Osteocyte (in vitro differentiated cells): Measurements from ENCODE around the gene AFF3. TPM values are rescaled to one million over a fixed set of nuclear protein-coding genes. Genes with fewer than 3 reads are reported as not detected.

Experiments
- DNase-seq: peaks from one replicate; pipeline ENCODE4 v3.0.0; 2021; ENCODE audit warnings: mixed read lengths; ENCODE audit not compliant: unreplicated experiment; ENCODE audit errors: extremely low spot score
- H3K27ac Mint-ChIP-seq: one replicate; pipeline ENCODE4 v1.8.0; 2021; ENCODE audit warnings: mild to moderate bottlenecking, mixed read lengths; ENCODE audit not compliant: unreplicated experiment
- H3K27me3 Mint-ChIP-seq: one replicate; pipeline ENCODE4 v1.8.0; 2021; ENCODE audit warnings: mixed read lengths; ENCODE audit not compliant: unreplicated experiment
- H3K36me3 Mint-ChIP-seq: one replicate; pipeline ENCODE4 v1.8.0; 2021; ENCODE audit warnings: mixed read lengths; ENCODE audit not compliant: unreplicated experiment
- H3K4me1 Mint-ChIP-seq: one replicate; pipeline ENCODE4 v1.8.0; 2021; ENCODE audit warnings: mixed read lengths; ENCODE audit not compliant: unreplicated experiment
- H3K4me3 Mint-ChIP-seq: one replicate; pipeline ENCODE4 v1.8.0; 2021; ENCODE audit warnings: mild to moderate bottlenecking, moderate library complexity, mixed read lengths; ENCODE audit not compliant: unreplicated experiment
- H3K9me3 Mint-ChIP-seq: one replicate; pipeline ENCODE4 v1.8.0; 2021; ENCODE audit warnings: mixed read lengths; ENCODE audit not compliant: unreplicated experiment
- CTCF ChIP-seq: fragments of 200-600 bp; sonication (generic); IDR thresholded peaks from 2 replicates; pipeline ENCODE4 v1.5.0; 2021; ENCODE audit warnings: antibody characterized with exemption, mild to moderate bottlenecking, moderate library complexity
- total RNA-seq: library from RNA; stranded (reverse); gene quantifications from 2 replicates; pipeline ENCODE4 v1.2.1, GENCODE V29; 2021

Gene AFF3
- total RNA-seq, 1 donor from 2014 or later = 248 TPM

GRCh38 chr2:99708231-99708630, 434.2 kb downstream of the AFF3 start:
- Mint-ChIP-seq H3K9me3 (peaks cover 6% of the 10 kb centered on the region), H3K27me3 (no peaks in the 10 kb centered on the region), H3K4me1 (peaks cover 74% of the 10 kb centered on the region), H3K36me3 (peaks cover 40% of the 10 kb centered on the region), H3K27ac (peak overlapping the region; percentile 68), H3K4me3 (no peak overlapping the region)
- no peak for TF ChIP-seq CTCF
- DNase-seq = peak; percentile 27

- Mint-ChIP-seq H3K4me1 (peaks cover 78% of the 10 kb centered on the region), H3K36me3 (peaks cover 42% of the 10 kb centered on the region), H3K4me3 (peak overlapping the region; percentile 41), H3K27me3 (no peaks in the 10 kb centered on the region), H3K27ac (peak overlapping the region; percentile 68), H3K9me3 (peaks cover 6% of the 10 kb centered on the region)
- TF ChIP-seq CTCF = no peak
- no peak for DNase-seq
Measured at GRCh38 chr2:99707592-99707991, 434.8 kb downstream of the AFF3 start.

GRCh38 chr2:99706735-99707134, 435.7 kb downstream of the AFF3 start:
- no peak for TF ChIP-seq CTCF
- Mint-ChIP-seq H3K4me3 (no peak overlapping the region), H3K9me3 (peaks cover 6% of the 10 kb centered on the region), H3K4me1 (peaks cover 75% of the 10 kb centered on the region), H3K36me3 (peaks cover 37% of the 10 kb centered on the region), H3K27ac (peak overlapping the region; percentile 68), H3K27me3 (no peaks in the 10 kb centered on the region)
- no peak for DNase-seq

- Mint-ChIP-seq H3K4me3 (no peak overlapping the region), H3K9me3 (peaks cover 6% of the 10 kb centered on the region)
- TF ChIP-seq CTCF = no peak
Measured at GRCh38 chr2:99701503-99701902, 440.9 kb downstream of the AFF3 start.

GRCh38 chr2:99700482-99701398, 441.6 kb downstream of the AFF3 start:
- Mint-ChIP-seq H3K4me3 (no peak overlapping the region), H3K27me3 (no peaks in the 10 kb centered on the region), H3K9me3 (peaks cover 6% of the 10 kb centered on the region), H3K36me3 (peaks cover 43% of the 10 kb centered on the region), H3K4me1 (peaks cover 43% of the 10 kb centered on the region), H3K27ac (no peak overlapping the region)
- no peak for TF ChIP-seq CTCF
- DNase-seq = peak; percentile 63

More at GRCh38 chr2:99701503-99701902, 440.9 kb downstream of the AFF3 start:
- DNase-seq = peak; percentile 5
- Mint-ChIP-seq H3K4me1 (peaks cover 45% of the 10 kb centered on the region), H3K27ac (no peak overlapping the region), H3K27me3 (no peaks in the 10 kb centered on the region), H3K36me3 (peaks cover 48% of the 10 kb centered on the region)
